GM23248 (cell line): ENCODE measurements around the gene ABCA8.

ENCODE experiments used
- EZH2 ChIP-seq: fragments of 200-600 bp; sonication (generic); IDR thresholded peaks from 2 replicates; pipeline ENCODE4 v1.6.1; 2018; ENCODE audit warnings: antibody characterized with exemption, mild to moderate bottlenecking; ENCODE audit not compliant: insufficient read depth, poor library complexity, severe bottlenecking
- EZH2phosphoT487 ChIP-seq: fragments of 200-600 bp; sonication (generic); IDR thresholded peaks from 2 replicates; pipeline ENCODE4 v1.6.1; 2018; ENCODE audit warnings: antibody characterized with exemption, moderate library complexity, mild to moderate bottlenecking, low read depth; ENCODE audit not compliant: insufficient read depth

- TF ChIP-seq EZH2 (no peak), EZH2phosphoT487 (no peak)
Observed at GRCh38 chr17:68865584-68865983, 89.6 kb downstream of the ABCA8 start.
